ENCODE measurements around the gene HECTD1.

The HECTD1 gene

DNA sequence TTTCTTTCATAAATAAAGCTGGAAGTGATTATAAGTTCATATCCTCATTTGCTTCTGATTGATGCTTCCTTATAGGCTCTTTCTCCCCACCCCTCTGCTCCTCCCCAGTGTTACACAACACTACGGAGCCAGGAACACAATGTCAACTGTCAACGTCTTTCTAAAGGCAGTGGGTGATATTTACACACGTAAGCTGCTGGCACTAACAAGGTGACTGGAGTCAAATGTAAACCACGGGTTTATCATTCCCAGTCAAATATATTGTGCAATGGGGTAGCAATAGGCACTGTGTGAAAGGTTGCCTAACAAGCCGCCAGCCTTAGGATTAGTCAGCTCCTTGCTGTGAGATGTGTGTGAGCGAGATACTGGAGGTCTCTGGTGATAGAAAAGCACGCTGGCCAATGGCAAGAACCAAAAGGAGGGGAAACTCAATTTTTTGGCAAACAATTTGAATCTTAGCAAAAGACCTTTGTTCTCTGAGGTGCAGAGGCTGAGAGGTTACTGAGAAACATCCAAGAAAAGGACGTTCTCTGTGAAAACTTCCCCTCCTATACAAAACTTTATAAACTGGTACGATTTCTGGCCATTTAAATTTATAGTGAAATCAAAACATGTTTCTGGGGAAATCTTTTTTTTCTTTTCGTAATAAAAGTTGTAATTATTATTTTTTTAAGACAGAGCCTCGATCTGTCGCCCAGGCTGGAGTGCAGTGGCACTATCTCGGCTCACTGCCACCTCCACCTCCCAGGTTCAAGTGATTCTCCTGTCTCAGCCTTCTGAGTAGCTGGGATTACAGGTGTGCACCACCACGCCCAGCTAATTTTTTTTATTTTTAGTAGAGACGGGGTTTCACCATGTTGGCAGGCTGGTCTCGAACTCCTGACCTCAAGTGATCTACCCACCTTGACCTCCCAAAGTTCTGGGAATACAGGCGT, 22.3 kb upstream of the HECTD1 start:
- Histone ChIP-seq H3K4me3 (peak overlapping the region; percentile 51), H3K27ac (0 out of 2 replicates have a peak overlapping the region, but pooled peaks have one; percentile 22)
- no peak for DNase-seq (ENCODE audit: low read depth, low spot score)

DNA sequence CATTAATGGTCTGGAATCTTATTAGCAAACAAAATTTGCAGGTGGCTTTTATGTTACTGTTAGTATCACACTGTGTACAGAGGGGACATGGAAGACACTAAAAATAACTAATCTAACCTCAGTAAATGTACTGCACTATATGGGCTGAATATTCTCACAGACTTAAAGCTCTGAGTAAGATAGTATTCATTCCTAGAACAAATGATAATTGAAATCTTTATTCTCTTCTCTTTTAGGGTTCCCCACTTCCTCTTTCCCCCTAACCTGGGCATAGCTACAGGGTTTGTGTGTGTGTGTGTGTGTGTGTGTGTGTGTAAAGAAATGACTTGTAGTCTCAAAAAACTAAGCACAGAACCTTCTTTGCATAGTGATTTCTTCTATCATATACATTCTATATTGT, 21.4 kb upstream of the HECTD1 start:
- TF ChIP-seq FOXP2 (optimal IDR thresholded peaks at IDR 0.05; ENCODE audit: control extremely low read depth, extremely low read length, insufficient read depth): no peak
- no peak for TF ChIP-seq POLR2AphosphoS5 (IDR thresholded peaks at IDR 0.05; ENCODE audit: borderline replicate concordance, low read depth, low read length)
- TF ChIP-seq EZH2 (IDR thresholded peaks at IDR 0.05): no peak
- peak overlapping the region; percentile 38; the same call in 1 of the 2 replicates for H3K27ac ChIP-seq
- H3K9ac ChIP-seq (ENCODE audit: insufficient read length): no peak overlapping the region
- no peak for DNase-seq (ENCODE audit: low read depth, low spot score)
- peaks cover 3% of the 10 kb centered on the region; the same call in 1 of the 2 replicates for H3K9me3 ChIP-seq (ENCODE audit: low read depth, low read length)
- H3K36me3 ChIP-seq (ENCODE audit: insufficient read depth, low read length): no peaks in the 10 kb centered on the region
- H3K4me3 ChIP-seq: no peak overlapping the region

More for the DNA sequence above, 22.3 kb upstream of the HECTD1 start:
- TF ChIP-seq FOXP2 (optimal IDR thresholded peaks at IDR 0.05; ENCODE audit: control extremely low read depth, extremely low read length, insufficient read depth) (no peak), POLR2AphosphoS5 (IDR thresholded peaks at IDR 0.05; ENCODE audit: borderline replicate concordance, low read depth, low read length) (no peak), EZH2 (IDR thresholded peaks at IDR 0.05) (no peak)
- Histone ChIP-seq H3K36me3 (ENCODE audit: insufficient read depth, low read length) (no peaks in the 10 kb centered on the region), H3K9me3 (ENCODE audit: low read depth, low read length) (no peaks in the 10 kb centered on the region), H3K9ac (ENCODE audit: insufficient read length) (no peak overlapping the region)

DNA sequence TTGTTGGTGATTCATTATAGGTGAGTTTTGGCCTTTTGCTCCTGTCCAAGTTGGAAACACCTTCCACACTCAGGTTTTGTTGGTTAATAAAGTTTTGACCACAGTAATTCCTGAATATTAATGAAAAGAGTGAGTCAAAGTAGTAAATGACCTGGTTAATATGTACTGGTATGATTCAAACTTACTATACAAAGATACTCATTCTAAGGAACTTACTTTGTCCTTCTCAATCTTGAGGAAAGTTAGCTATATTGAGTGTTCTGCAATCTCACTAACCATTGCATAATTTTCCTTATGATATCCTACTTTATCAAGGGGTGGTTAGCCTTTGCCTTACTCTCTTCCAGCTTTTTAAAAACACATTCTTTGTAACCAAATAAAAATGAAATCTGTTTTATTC, 20.9 kb upstream of the HECTD1 start:
- no peak overlapping the region for H3K4me3 ChIP-seq
- DNase-seq (ENCODE audit: low read depth, low spot score): no peak
- TF ChIP-seq EZH2 (IDR thresholded peaks at IDR 0.05): no peak
- TF ChIP-seq POLR2AphosphoS5 (IDR thresholded peaks at IDR 0.05; ENCODE audit: borderline replicate concordance, low read depth, low read length): no peak
- peaks cover 3% of the 10 kb centered on the region; the same call in 1 of the 2 replicates for H3K9me3 ChIP-seq (ENCODE audit: low read depth, low read length)
- H3K9ac ChIP-seq (ENCODE audit: insufficient read length): no peak overlapping the region
- H3K27ac ChIP-seq: peak overlapping the region; percentile 38; the same call in 1 of the 2 replicates
- no peaks in the 10 kb centered on the region for H3K36me3 ChIP-seq (ENCODE audit: insufficient read depth, low read length)

DNA sequence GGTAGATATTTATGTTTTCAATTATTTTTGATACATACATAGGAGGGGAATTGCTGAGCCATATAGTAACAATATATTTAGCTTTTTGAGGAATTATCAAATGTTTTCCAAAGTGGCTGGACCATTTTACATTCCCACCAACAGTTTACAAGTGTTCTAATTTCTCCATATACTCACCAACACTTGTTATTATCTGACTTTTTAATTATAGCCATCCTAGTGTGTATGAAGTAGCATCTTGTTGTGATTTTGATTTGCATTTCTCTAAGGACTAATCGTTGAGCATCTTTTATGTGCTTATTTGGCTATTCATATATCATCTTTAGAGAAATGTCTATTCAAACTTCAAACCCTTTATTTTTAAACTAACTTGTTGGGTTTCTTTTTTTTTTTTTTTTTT, 17.2 kb upstream of the HECTD1 start:
- Histone ChIP-seq H3K9ac (ENCODE audit: insufficient read length) (no peak overlapping the region), H3K36me3 (ENCODE audit: insufficient read depth, low read length) (no peaks in the 10 kb centered on the region), H3K9me3 (ENCODE audit: low read depth, low read length) (peaks cover 3% of the 10 kb centered on the region; the same call in 1 of the 2 replicates), H3K4me3 (no peak overlapping the region), H3K27ac (no peak overlapping the region)
- no peak for DNase-seq (ENCODE audit: low read depth, low spot score)
- no peak for TF ChIP-seq POLR2AphosphoS5 (IDR thresholded peaks at IDR 0.05; ENCODE audit: borderline replicate concordance, low read depth, low read length)
- no peak for TF ChIP-seq FOXP2 (optimal IDR thresholded peaks at IDR 0.05; ENCODE audit: control extremely low read depth, extremely low read length, insufficient read depth)
- no peak for TF ChIP-seq EZH2 (IDR thresholded peaks at IDR 0.05)

DNA sequence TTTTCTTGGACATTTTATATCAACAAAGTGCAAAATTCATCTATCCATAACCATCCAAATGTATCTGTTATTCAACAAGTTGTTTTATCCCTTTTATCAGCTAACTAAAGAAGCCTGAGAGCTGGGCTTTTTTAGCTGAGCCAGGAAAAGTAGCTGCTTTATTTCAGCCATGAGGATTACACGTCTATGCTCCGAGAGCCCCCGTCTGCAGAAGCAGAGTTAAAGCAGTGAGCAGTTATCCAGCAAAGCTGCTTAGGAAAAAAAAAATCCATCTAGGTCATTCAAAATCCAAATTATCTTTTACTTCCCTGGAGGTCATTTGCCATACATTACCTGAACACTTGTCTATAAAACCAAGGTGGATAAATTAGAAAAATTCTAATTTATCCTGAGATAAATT, 15.7 kb upstream of the HECTD1 start:
- no peak for TF ChIP-seq FOXP2 (optimal IDR thresholded peaks at IDR 0.05; ENCODE audit: control extremely low read depth, extremely low read length, insufficient read depth)
- no peak for TF ChIP-seq POLR2AphosphoS5 (IDR thresholded peaks at IDR 0.05; ENCODE audit: borderline replicate concordance, low read depth, low read length)
- TF ChIP-seq EZH2 (IDR thresholded peaks at IDR 0.05): no peak
- Histone ChIP-seq H3K36me3 (ENCODE audit: insufficient read depth, low read length) (no peaks in the 10 kb centered on the region), H3K4me3 (no peak overlapping the region), H3K9ac (ENCODE audit: insufficient read length) (no peak overlapping the region), H3K9me3 (ENCODE audit: low read depth, low read length) (peaks cover 3% of the 10 kb centered on the region; the same call in 1 of the 2 replicates), H3K27ac (no peak overlapping the region)
- DNase-seq (ENCODE audit: low read depth, low spot score): no peak

DNA sequence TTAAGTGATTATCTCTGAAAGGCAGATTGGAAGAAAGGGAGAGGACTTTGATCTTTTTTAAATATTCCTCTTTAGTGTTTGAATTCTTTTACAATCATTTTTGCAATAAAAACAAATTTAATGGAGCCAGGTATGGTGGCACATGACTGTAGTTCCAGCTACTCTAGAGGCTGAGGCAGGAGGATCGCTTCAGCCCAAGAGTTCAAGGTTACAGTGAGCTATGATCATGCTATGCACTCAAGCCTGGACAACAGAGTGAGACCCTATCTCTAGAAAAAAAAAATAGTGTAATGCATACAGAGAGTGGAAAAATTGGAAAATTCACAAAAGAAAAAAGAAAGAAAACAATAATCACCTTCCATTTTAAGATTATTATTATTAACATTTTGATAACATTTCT, 15.2 kb upstream of the HECTD1 start:
- no peak overlapping the region for H3K27ac ChIP-seq
- no peak for DNase-seq (ENCODE audit: low read depth, low spot score)
- no peak overlapping the region for H3K9ac ChIP-seq (ENCODE audit: insufficient read length)
- TF ChIP-seq EZH2 (IDR thresholded peaks at IDR 0.05) (no peak), FOXP2 (optimal IDR thresholded peaks at IDR 0.05; ENCODE audit: control extremely low read depth, extremely low read length, insufficient read depth) (no peak), POLR2AphosphoS5 (IDR thresholded peaks at IDR 0.05; ENCODE audit: borderline replicate concordance, low read depth, low read length) (no peak)
- no peaks in the 10 kb centered on the region for H3K36me3 ChIP-seq (ENCODE audit: insufficient read depth, low read length)
- H3K9me3 ChIP-seq (ENCODE audit: low read depth, low read length): peaks cover 3% of the 10 kb centered on the region; the same call in 1 of the 2 replicates
- H3K4me3 ChIP-seq: no peak overlapping the region

DNA sequence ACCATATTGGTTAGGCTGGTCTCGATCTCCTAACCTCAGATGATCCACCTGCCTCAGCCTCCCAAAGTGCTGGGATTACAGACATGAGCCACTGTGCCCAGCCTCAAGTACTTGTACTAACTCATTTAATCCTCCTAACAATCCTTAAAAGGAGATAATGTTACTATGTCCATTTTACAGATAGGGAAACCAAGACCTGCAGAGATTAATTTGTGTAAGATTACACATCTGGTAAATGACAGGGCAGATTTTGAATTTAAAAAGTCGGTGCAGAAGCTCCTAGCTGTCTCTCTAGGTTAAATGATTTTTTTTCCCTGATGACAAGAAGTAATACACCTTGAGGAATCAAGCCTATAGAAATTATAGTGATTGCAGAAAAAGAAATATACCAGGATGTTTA, 13.7 kb upstream of the HECTD1 start:
- TF ChIP-seq EZH2 (IDR thresholded peaks at IDR 0.05): no peak
- no peak for TF ChIP-seq POLR2AphosphoS5 (IDR thresholded peaks at IDR 0.05; ENCODE audit: borderline replicate concordance, low read depth, low read length)
- no peak for TF ChIP-seq FOXP2 (optimal IDR thresholded peaks at IDR 0.05; ENCODE audit: control extremely low read depth, extremely low read length, insufficient read depth)
- no peaks in the 10 kb centered on the region for H3K36me3 ChIP-seq (ENCODE audit: insufficient read depth, low read length)
- H3K9me3 ChIP-seq (ENCODE audit: low read depth, low read length): peaks cover 3% of the 10 kb centered on the region; the same call in 1 of the 2 replicates
- H3K27ac ChIP-seq: no peak overlapping the region
- no peak for DNase-seq (ENCODE audit: low read depth, low spot score)
- no peak overlapping the region for H3K9ac ChIP-seq (ENCODE audit: insufficient read length)
- H3K4me3 ChIP-seq: no peak overlapping the region

DNA sequence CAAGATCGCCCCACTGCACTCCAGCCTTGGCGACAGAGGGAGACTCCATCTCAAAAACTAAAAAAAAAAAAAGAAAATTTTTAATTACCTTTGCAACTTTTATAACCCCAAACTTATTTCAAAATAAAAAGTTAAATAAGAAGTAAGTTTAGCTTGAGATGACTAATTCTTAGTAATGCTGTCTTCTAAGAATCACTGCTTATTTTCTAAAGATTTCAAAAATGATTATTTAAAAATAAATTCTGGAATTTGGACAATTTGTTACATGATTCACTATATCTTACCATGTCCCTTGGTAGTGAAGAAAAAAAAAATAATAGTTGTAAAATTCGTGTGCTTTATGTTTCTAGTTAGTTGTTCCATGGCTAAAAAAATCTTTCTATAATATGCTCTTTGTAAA, 11.6 kb upstream of the HECTD1 start:
- no peak for DNase-seq (ENCODE audit: low read depth, low spot score)
- Histone ChIP-seq H3K9ac (ENCODE audit: insufficient read length) (no peak overlapping the region), H3K27ac (no peak overlapping the region), H3K4me3 (no peak overlapping the region), H3K36me3 (ENCODE audit: insufficient read depth, low read length) (no peaks in the 10 kb centered on the region), H3K9me3 (ENCODE audit: low read depth, low read length) (no peaks in the 10 kb centered on the region)
- TF ChIP-seq FOXP2 (optimal IDR thresholded peaks at IDR 0.05; ENCODE audit: control extremely low read depth, extremely low read length, insufficient read depth) (no peak), POLR2AphosphoS5 (IDR thresholded peaks at IDR 0.05; ENCODE audit: borderline replicate concordance, low read depth, low read length) (no peak), EZH2 (IDR thresholded peaks at IDR 0.05) (no peak)

Measured in SK-N-MC (cell line).